Endodermal cell (in vitro differentiated cells): ENCODE measurements around the gene EID3. TPM values are rescaled to one million over a fixed set of nuclear protein-coding genes. Genes with fewer than 3 reads are reported as not detected.

Source experiments
- DNase-seq: peaks from one replicate; pipeline ENCODE4 v3.0.0-alpha.2; 2017
- H3K27ac ChIP-seq: 2 replicates; pipeline ENCODE4 v1.5.1; 2013; ENCODE audit warnings: mild to moderate bottlenecking, low read depth, low read length, moderate library complexity
- H3K27me3 ChIP-seq: 2 replicates; pipeline ENCODE4 v1.6.1; 2013; ENCODE audit warnings: mild to moderate bottlenecking, low read length, moderate library complexity; ENCODE audit not compliant: insufficient read depth, control insufficient read depth, poor library complexity, severe bottlenecking
- H3K36me3 ChIP-seq: 2 replicates; pipeline ENCODE4 v1.7.0; 2013; ENCODE audit warnings: mild to moderate bottlenecking, low read length, moderate library complexity; ENCODE audit not compliant: control insufficient read depth, insufficient read depth
- H3K4me1 ChIP-seq: one replicate; pipeline ENCODE4 v1.7.0; 2013; ENCODE audit warnings: low read length; ENCODE audit not compliant: control insufficient read depth, insufficient read depth
- H3K4me3 ChIP-seq: 2 replicates; pipeline ENCODE4 v1.5.1; 2013; ENCODE audit warnings: mild to moderate bottlenecking, low read length, moderate library complexity
- H3K9ac ChIP-seq: 2 replicates; pipeline ENCODE4 v1.6.1; 2013; ENCODE audit warnings: mild to moderate bottlenecking, low read length, moderate library complexity; ENCODE audit not compliant: poor library complexity, severe bottlenecking; ENCODE audit errors: extremely low read depth
- H3K9me3 ChIP-seq: 2 replicates; pipeline ENCODE4 v1.6.1; 2013; ENCODE audit warnings: mild to moderate bottlenecking, low read length, moderate library complexity; ENCODE audit not compliant: control insufficient read depth
- H3K27ac Mint-ChIP-seq: 2 replicates; pipeline ENCODE4 v1.8.0; 2020; ENCODE audit warnings: mixed read lengths
- H3K27me3 Mint-ChIP-seq: 2 replicates; pipeline ENCODE4 v1.8.0; 2021; ENCODE audit warnings: mild to moderate bottlenecking, mixed read lengths; ENCODE audit not compliant: insufficient read depth
- H3K36me3 Mint-ChIP-seq: 2 replicates; pipeline ENCODE4 v1.8.0; 2020; ENCODE audit warnings: low read depth, mixed read lengths
- H3K4me1 Mint-ChIP-seq: 2 replicates; pipeline ENCODE4 v1.8.0; 2020; ENCODE audit warnings: mixed read lengths
- H3K4me3 Mint-ChIP-seq: 2 replicates; pipeline ENCODE4 v1.8.0; 2020; ENCODE audit warnings: mild to moderate bottlenecking, moderate library complexity, mixed read lengths
- H3K9me3 Mint-ChIP-seq: 2 replicates; pipeline ENCODE4 v1.8.0; 2020; ENCODE audit warnings: mild to moderate bottlenecking, mixed read lengths
- CTCF ChIP-seq: fragments of 200-600 bp; sonication (generic); conservative IDR thresholded peaks from 2 replicates; pipeline ENCODE4 v1.5.0; 2021; ENCODE audit warnings: antibody characterized with exemption, mild to moderate bottlenecking
- WGBS, 2 experiments: methylation state at CpG; one replicate each; pipeline versions ENCODE4 v1.1.5 to v1.1.7; 2013; ENCODE audit warnings: missing lambda C conversion rate in 2 of 2, mixed read lengths in 1 of 2; ENCODE audit not compliant: insufficient coverage in 1 of 2, insufficient read length in 1 of 2; 5-methylcytosine and 5-hydroxymethylcytosine counted together
- total RNA-seq, 2 donors: library from RNA; stranded (reverse); fragmentation: NEBNext Ultra II Directional in 1 of 2; extraction: Animal tissue kit (Norgen Biotek cat#: 25700) in 1 of 2; gene quantifications; 2 replicates in 1 of 2; 3 replicates in 1 of 2; pipeline ENCODE4 v1.2.1, GENCODE V29; 2021

EID3 gene
- total RNA-seq, 2 donors from 2014 or later: 3.7 to 4.6 TPM

- Histone ChIP-seq H3K36me3 (no peaks in the 10 kb centered on the region), H3K4me3 (no peak overlapping the region), H3K9me3 (no peaks in the 10 kb centered on the region), H3K27ac (no peak overlapping the region), H3K27me3 (no peaks in the 10 kb centered on the region), H3K4me1 (no peaks in the 10 kb centered on the region), H3K9ac (no peak overlapping the region)
- no peak overlapping the region for H3K4me3 Mint-ChIP-seq
- no peaks in the 10 kb centered on the region for H3K9me3 Mint-ChIP-seq
- no peaks in the 10 kb centered on the region for H3K4me1 Mint-ChIP-seq
- no peak for TF ChIP-seq CTCF
- no peaks in the 10 kb centered on the region for H3K27me3 Mint-ChIP-seq
- no peak overlapping the region for H3K27ac Mint-ChIP-seq
- no peak for DNase-seq
- no peaks in the 10 kb centered on the region for H3K36me3 Mint-ChIP-seq
- WGBS, 2 experiments: 97 to 100% methylated on average over 9 to 11 of the region's 11 CpGs
Measured at GRCh38 chr12:104272938-104273337, 30.6 kb upstream of the EID3 start.

GRCh38 chr12:104273503-104273902 lies 30.0 kb upstream of the EID3 start:
- DNase-seq: no peak
- no peak overlapping the region for H3K27ac ChIP-seq
- Mint-ChIP-seq H3K27me3 (no peaks in the 10 kb centered on the region), H3K27ac (no peak overlapping the region), H3K4me1 (no peaks in the 10 kb centered on the region), H3K9me3 (no peaks in the 10 kb centered on the region), H3K4me3 (no peak overlapping the region), H3K36me3 (no peaks in the 10 kb centered on the region)
- no peak overlapping the region for H3K9ac ChIP-seq
- H3K4me1 ChIP-seq: no peaks in the 10 kb centered on the region
- no peaks in the 10 kb centered on the region for H3K27me3 ChIP-seq
- no peaks in the 10 kb centered on the region for H3K9me3 ChIP-seq
- no peak for TF ChIP-seq CTCF
- no peaks in the 10 kb centered on the region for H3K36me3 ChIP-seq
- H3K4me3 ChIP-seq: no peak overlapping the region
- WGBS, 2 experiments: 91 to 99% methylated on average over 10 to 11 of the region's 11 CpGs

GRCh38 chr12:104274811-104275210 lies 28.7 kb upstream of the EID3 start:
- Histone ChIP-seq H3K27ac (no peak overlapping the region), H3K27me3 (no peaks in the 10 kb centered on the region)
- no peak overlapping the region for H3K4me3 Mint-ChIP-seq

More at GRCh38 chr12:104274811-104275210, 28.7 kb upstream of the EID3 start:
- Mint-ChIP-seq H3K27ac (no peak overlapping the region), H3K36me3 (no peaks in the 10 kb centered on the region), H3K4me1 (no peaks in the 10 kb centered on the region), H3K9me3 (no peaks in the 10 kb centered on the region), H3K27me3 (no peaks in the 10 kb centered on the region)
- no peak for TF ChIP-seq CTCF
- Histone ChIP-seq H3K4me1 (no peaks in the 10 kb centered on the region), H3K9ac (no peak overlapping the region), H3K9me3 (no peaks in the 10 kb centered on the region), H3K36me3 (no peaks in the 10 kb centered on the region), H3K4me3 (no peak overlapping the region)
- WGBS, 2 experiments: 95 to 96% methylated on average over 4 of the region's 4 CpGs
- DNase-seq: no peak
